OCI-LY7 (cell line): ENCODE results near the gene CD177.

Experiments
- CTCF ChIP-seq: fragments of 200-600 bp; sonication (generic); conservative IDR thresholded peaks from 2 replicates; pipeline ENCODE4 v1.5.1; 2014; ENCODE audit warnings: mild to moderate bottlenecking, antibody characterized with exemption, low read length, moderate library complexity, mixed read lengths
- EZH2phosphoT487 ChIP-seq: fragments of 200-600 bp; sonication (generic); IDR thresholded peaks from 2 replicates; pipeline ENCODE4 v1.6.1; 2018; ENCODE audit warnings: low read depth, borderline replicate concordance, mild to moderate bottlenecking, mixed run types, antibody characterized with exemption, low read length, moderate library complexity, mixed read lengths

GRCh38 chr19:43310221-43310620, 43.3 kb upstream of the CD177 start:
- no peak for TF ChIP-seq CTCF
- TF ChIP-seq EZH2phosphoT487: no peak
